ENCODE results near the gene TBCEL. TPM values are rescaled to one million over a fixed set of nuclear protein-coding genes. Genes with fewer than 3 reads are reported as not detected.

Gene TBCEL
- total RNA-seq, 4 donors from 2014 or later: 17.1 to 24.7 (median 20.6) TPM

DNA sequence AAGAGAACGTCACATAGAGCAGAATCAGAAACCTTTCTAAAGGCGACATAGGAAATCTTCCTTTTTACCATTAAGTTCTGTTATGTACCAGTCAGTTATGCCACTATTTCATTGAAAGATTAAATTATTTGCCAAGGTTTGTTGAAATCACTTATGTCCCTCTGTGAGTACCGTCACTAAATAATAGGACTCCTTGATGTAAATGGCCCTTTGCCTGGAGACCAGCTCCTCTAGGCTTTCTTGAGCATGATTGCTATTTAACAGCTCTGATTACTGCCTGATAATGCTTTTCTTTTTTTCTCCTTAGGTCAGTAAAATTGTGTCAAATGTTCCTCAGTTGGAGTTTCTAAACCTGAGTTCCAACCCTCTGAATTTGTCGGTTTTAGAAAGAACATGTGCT lies 29.3 kb downstream of the TBCEL start:
- TF ChIP-seq EP300 (IDR thresholded peaks at IDR 0.05): no peak
- no peak for TF ChIP-seq POLR2A (IDR thresholded peaks at IDR 0.05)
- TF ChIP-seq, protein P1, sequence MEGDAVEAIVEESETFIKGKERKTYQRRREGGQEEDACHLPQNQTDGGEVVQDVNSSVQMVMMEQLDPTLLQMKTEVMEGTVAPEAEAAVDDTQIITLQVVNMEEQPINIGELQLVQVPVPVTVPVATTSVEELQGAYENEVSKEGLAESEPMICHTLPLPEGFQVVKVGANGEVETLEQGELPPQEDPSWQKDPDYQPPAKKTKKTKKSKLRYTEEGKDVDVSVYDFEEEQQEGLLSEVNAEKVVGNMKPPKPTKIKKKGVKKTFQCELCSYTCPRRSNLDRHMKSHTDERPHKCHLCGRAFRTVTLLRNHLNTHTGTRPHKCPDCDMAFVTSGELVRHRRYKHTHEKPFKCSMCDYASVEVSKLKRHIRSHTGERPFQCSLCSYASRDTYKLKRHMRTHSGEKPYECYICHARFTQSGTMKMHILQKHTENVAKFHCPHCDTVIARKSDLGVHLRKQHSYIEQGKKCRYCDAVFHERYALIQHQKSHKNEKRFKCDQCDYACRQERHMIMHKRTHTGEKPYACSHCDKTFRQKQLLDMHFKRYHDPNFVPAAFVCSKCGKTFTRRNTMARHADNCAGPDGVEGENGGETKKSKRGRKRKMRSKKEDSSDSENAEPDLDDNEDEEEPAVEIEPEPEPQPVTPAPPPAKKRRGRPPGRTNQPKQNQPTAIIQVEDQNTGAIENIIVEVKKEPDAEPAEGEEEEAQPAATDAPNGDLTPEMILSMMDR (IDR thresholded peaks at IDR 0.05): no peak
- 96% methylated on average over 4 of the region's 4 CpGs for WGBS, 2 donors
- Histone ChIP-seq H3K9me3 (no peaks in the 10 kb centered on the region), H3K4me3 (no peak overlapping the region), H3K27ac (no peak overlapping the region), H3K36me3 (peaks cover 0 to 79% (median 4%) of the 10 kb centered on the region in 3 donors), H3K27me3 (no peaks in the 10 kb centered on the region), H3K4me1 (no peaks in the 10 kb centered on the region)
- DNase-seq (ENCODE audit: low spot score in 2 of 2): no peak

DNA sequence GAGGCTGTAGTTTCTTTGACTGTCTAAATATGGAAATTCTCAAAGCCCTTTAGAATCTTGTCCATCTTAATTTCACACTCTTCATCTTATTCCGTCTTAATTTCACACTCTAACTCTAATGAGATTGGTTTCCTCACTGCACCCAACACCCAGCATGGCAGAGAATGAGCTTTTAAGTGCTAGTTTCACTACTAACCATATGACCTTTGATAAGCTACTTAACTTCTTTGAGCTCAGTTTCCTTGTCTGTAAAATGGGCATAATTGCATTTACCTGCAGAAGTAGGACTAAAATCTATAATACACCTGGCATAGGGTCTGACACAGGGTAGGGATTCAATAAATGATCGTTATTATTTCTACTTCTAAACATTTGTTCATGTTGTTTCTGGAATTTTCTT lies 30.4 kb downstream of the TBCEL start:
- H3K36me3 ChIP-seq: peaks cover 0 to 78% (median 4%) of the 10 kb centered on the region in 3 donors
- no peaks in the 10 kb centered on the region for H3K4me1 ChIP-seq
- WGBS, 2 donors: 93 to 96% methylated on average over 2 of the region's 2 CpGs
- no peaks in the 10 kb centered on the region for H3K27me3 ChIP-seq
- H3K27ac ChIP-seq: no peak overlapping the region
- H3K9me3 ChIP-seq: no peaks in the 10 kb centered on the region
- no peak for DNase-seq (ENCODE audit: low spot score in 2 of 2)
- TF ChIP-seq EP300 (IDR thresholded peaks at IDR 0.05): no peak
- TF ChIP-seq, protein P1 (IDR thresholded peaks at IDR 0.05): no peak
- no peak for TF ChIP-seq POLR2A (IDR thresholded peaks at IDR 0.05)
- no peak overlapping the region for H3K4me3 ChIP-seq

DNA sequence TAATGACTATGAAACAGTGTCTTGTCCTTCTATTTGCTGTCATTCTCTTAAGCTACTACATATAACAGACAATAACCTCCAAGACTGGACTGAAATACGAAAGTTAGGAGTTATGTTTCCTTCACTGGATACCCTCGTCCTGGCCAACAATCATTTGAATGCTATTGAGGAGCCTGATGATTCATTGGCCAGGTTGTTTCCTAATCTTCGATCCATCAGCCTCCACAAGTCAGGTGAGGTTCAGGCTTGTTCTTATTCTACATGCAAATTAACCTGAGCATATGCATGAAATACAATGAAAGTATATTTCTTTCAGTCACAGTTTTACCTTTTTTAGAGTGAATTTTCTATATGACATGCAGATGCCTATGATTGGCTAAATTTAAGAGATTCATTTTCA lies 31.2 kb downstream of the TBCEL start:
- H3K27me3 ChIP-seq: no peaks in the 10 kb centered on the region
- no peaks in the 10 kb centered on the region for H3K4me1 ChIP-seq
- 89% methylated on average over 3 of the region's 3 CpGs for WGBS, 2 donors
- DNase-seq (ENCODE audit: low spot score in 2 of 2): no peak
- peaks cover 0 to 73% (median 4%) of the 10 kb centered on the region in 3 donors for H3K36me3 ChIP-seq
- H3K27ac ChIP-seq: no peak overlapping the region
- no peak overlapping the region for H3K4me3 ChIP-seq
- no peaks in the 10 kb centered on the region for H3K9me3 ChIP-seq
- TF ChIP-seq POLR2A (IDR thresholded peaks at IDR 0.05) (no peak), EP300 (IDR thresholded peaks at IDR 0.05) (no peak)
- TF ChIP-seq, protein P1 (IDR thresholded peaks at IDR 0.05): no peak

DNA sequence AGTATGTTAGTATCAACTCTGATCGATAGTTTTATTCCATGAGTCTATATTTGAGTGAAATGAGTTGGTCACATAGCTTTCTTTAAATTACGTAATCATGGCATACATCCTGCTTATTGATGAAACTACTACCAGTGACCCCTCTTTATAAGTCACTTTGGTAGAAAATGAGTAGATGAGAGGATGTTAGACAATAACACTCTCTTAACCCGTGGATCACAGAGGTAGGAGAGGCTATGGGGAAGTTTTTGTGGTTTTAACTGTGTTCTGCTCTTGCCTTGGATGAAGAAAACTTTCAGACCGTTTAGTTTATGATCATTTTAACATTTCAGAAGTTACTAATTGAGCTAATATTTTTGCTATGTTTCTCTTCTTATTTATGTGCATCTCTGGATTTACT lies 34.0 kb downstream of the TBCEL start:
- Histone ChIP-seq H3K4me1 (no peaks in the 10 kb centered on the region), H3K36me3 (peaks cover 0 to 84% (median 4%) of the 10 kb centered on the region in 3 donors), H3K4me3 (no peak overlapping the region), H3K27me3 (no peaks in the 10 kb centered on the region), H3K9me3 (no peaks in the 10 kb centered on the region), H3K27ac (no peak overlapping the region)
- DNase-seq (ENCODE audit: low spot score in 2 of 2): no peak
- TF ChIP-seq, protein P1 (IDR thresholded peaks at IDR 0.05): no peak
- no peak for TF ChIP-seq POLR2A (IDR thresholded peaks at IDR 0.05)
- TF ChIP-seq EP300 (IDR thresholded peaks at IDR 0.05): no peak
- 82 to 84% methylated on average over 4 of the region's 4 CpGs for WGBS, 2 donors

DNA sequence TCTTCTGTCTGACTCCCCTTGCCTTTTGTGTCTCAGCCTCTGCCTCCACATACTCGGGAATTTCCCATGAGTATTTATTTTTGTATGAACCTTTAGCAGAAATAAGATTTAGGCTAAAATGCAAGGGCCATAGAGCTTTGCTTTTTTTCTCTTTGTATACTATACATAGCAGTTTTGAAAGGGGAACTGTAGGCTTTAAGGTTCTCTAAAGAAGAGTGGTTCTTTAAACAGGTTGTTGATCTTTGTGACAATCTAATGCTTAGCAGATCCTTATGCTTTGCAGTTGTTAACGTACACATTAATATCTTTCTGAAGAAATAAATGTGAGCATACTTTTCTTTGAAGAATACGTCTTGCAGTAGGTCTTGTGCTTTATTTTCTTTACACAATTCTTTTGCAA lies 35.0 kb downstream of the TBCEL start:
- Histone ChIP-seq H3K27me3 (no peaks in the 10 kb centered on the region), H3K4me3 (no peak overlapping the region), H3K4me1 (no peaks in the 10 kb centered on the region), H3K36me3 (peaks cover 0 to 84% (median 0%) of the 10 kb centered on the region in 3 donors), H3K9me3 (no peaks in the 10 kb centered on the region), H3K27ac (no peak overlapping the region)
- WGBS, 2 donors: 77 to 82% methylated on average over 3 of the region's 3 CpGs
- TF ChIP-seq, protein P1 (IDR thresholded peaks at IDR 0.05): no peak
- no peak for TF ChIP-seq EP300 (IDR thresholded peaks at IDR 0.05)
- TF ChIP-seq POLR2A (IDR thresholded peaks at IDR 0.05): no peak
- DNase-seq (ENCODE audit: low spot score in 2 of 2): no peak
